Fibroblast of skin of left quadriceps (primary cell): ENCODE measurements around the gene SEC14L2.

Experiments used
- DNase-seq, 2 experiments: peaks; one replicate each; pipeline ENCODE4 v3.0.0-alpha.2; 2013; ENCODE audit warnings: low read depth in 2 of 2

Gene SEC14L2

GRCh38 chr22:30404307-30404706 is 7.5 kb downstream of the SEC14L2 start:
- no peak for DNase-seq

- no peak for DNase-seq
Observed at GRCh38 chr22:30405731-30406130, 8.9 kb downstream of the SEC14L2 start.

GRCh38 chr22:30406400-30406799 is 9.6 kb downstream of the SEC14L2 start:
- no peak for DNase-seq

GRCh38 chr22:30408388-30409102 is 11.7 kb downstream of the SEC14L2 start:
- no peak for DNase-seq

GRCh38 chr22:30411780-30412179 is 15.0 kb downstream of the SEC14L2 start:
- no peak for DNase-seq

GRCh38 chr22:30413001-30413400 is 16.2 kb downstream of the SEC14L2 start:
- no peak for DNase-seq

GRCh38 chr22:30413745-30414524 is 17.1 kb downstream of the SEC14L2 start:
- no peak for DNase-seq

- no peak for DNase-seq
Observed at GRCh38 chr22:30414525-30415047, 17.8 kb downstream of the SEC14L2 start.

- no peak for DNase-seq
Observed at GRCh38 chr22:30416403-30416802, 19.6 kb downstream of the SEC14L2 start.

GRCh38 chr22:30416837-30417236 is 20.0 kb downstream of the SEC14L2 start:
- DNase-seq: no peak

- no peak for DNase-seq
Observed at GRCh38 chr22:30420347-30421125, 23.7 kb downstream of the SEC14L2 start.

- DNase-seq: no peak
Observed at GRCh38 chr22:30421695-30422480, 25.1 kb downstream of the SEC14L2 start.

GRCh38 chr22:30422481-30423300 is 25.9 kb downstream of the SEC14L2 start:
- peak; percentile 60 to 62 for DNase-seq

GRCh38 chr22:30423301-30423958 is 26.6 kb downstream of the SEC14L2 start:
- no peak for DNase-seq

- peak; percentile 100 for DNase-seq
Observed at GRCh38 chr22:30423959-30424533, 27.2 kb downstream of the SEC14L2 start.

- DNase-seq: no peak
Observed at GRCh38 chr22:30424534-30425326, 27.9 kb downstream of the SEC14L2 start.

- no peak for DNase-seq
Observed at GRCh38 chr22:30425327-30425615, 28.5 kb downstream of the SEC14L2 start.

- peak in 1 of 2 experiments; percentile 35 for DNase-seq
Observed at GRCh38 chr22:30425616-30426387, 29.0 kb downstream of the SEC14L2 start, which contains the start of gene MTFP1. MTFP1 (plus strand) TSS chr22:30425768; CDS start chr22:30425880, 112 bp downstream.
